Breast epithelium (tissue), 3 donors: ENCODE results near the gene OR5K4.

Source experiments
- CTCF ChIP-seq, 3 donors: fragments of 450-650 bp; IDR thresholded peaks; one replicate each; pipeline ENCODE4 v1.5.1; 2016 to 2017; ENCODE audit warnings: antibody characterized with exemption in 3 of 3, mild to moderate bottlenecking in 3 of 3, moderate library complexity in 3 of 3
- POLR2A ChIP-seq: fragments of 450-650 bp; IDR thresholded peaks from one replicate; pipeline ENCODE4 v1.6.1; 2016; ENCODE audit warnings: antibody characterized with exemption, mild to moderate bottlenecking, moderate library complexity
- POLR2AphosphoS5 ChIP-seq, 3 donors: sonication (generic); formaldehyde crosslinking; IDR thresholded peaks; one replicate each; pipeline ENCODE4 v1.6.1; 2017; ENCODE audit warnings: antibody characterized with exemption in 3 of 3

- TF ChIP-seq CTCF (IDR thresholded peaks at IDR 0.05) (no peak), POLR2A (no peak), POLR2AphosphoS5 (IDR thresholded peaks at IDR 0.05) (no peak)
These were observed 19.6 kb upstream of the OR5K4 start for GRCh38 chr3:98333989-98334606.
